GM13977 (cell line): Measurements from ENCODE around the gene KCNIP3.

ENCODE experiments used
- DNase-seq: peaks from one replicate; pipeline ENCODE4 v3.0.0; 2012; ENCODE audit warnings: low spot score
- CTCF ChIP-seq: IDR thresholded peaks from 2 replicates; pipeline ENCODE4 v1.5.1; 2012; ENCODE audit warnings: mild to moderate bottlenecking, control low read depth; ENCODE audit not compliant: insufficient read depth; ENCODE audit errors: extremely low read depth, missing control alignments
- in situ Hi-C: fragments of 300-500 bp; cut with MboI; formaldehyde crosslinking; loops from one replicate; pipeline ENCODE4 v1.12.0; 2022; ENCODE audit warnings: low sequenced_read_pairs, low pct_unique_long_range_greater_than_20kb, mixed read lengths, inconsistent platforms; ENCODE audit not compliant: unreplicated experiment

The KCNIP3 gene

GRCh38 chr2:95310651-95311050 lies 13.5 kb downstream of the KCNIP3 start:
- in situ Hi-C loops, result no loop called here
- no peak for TF ChIP-seq CTCF

GRCh38 chr2:95311815-95312542 lies 14.8 kb downstream of the KCNIP3 start:
- TF ChIP-seq CTCF, result no peak
- no peak for DNase-seq
- in situ Hi-C loops, result no loop called here

More at GRCh38 chr2:95310651-95311050, 13.5 kb downstream of the KCNIP3 start:
- no peak for DNase-seq

GRCh38 chr2:95312543-95313201 lies 15.5 kb downstream of the KCNIP3 start:
- TF ChIP-seq CTCF, result no peak
- in situ Hi-C loops, result no loop called here
- DNase-seq, result no peak

- in situ Hi-C loops, result no loop called here
- no peak for TF ChIP-seq CTCF
- no peak for DNase-seq
Observed at GRCh38 chr2:95313296-95314131, 16.4 kb downstream of the KCNIP3 start.

- no peak for DNase-seq
- no peak for TF ChIP-seq CTCF
- in situ Hi-C loops, result no loop called here
Observed at GRCh38 chr2:95314598-95314963, 17.4 kb downstream of the KCNIP3 start.

- peak; percentile 46 for TF ChIP-seq CTCF
- in situ Hi-C loops, result no loop called here
- DNase-seq, result peak; percentile 56
Observed at GRCh38 chr2:95314964-95315611, 17.9 kb downstream of the KCNIP3 start.
